HepG2 (cell line): Measurements from ENCODE around the gene NPNT. TPM values are rescaled to one million over a fixed set of nuclear protein-coding genes. Genes with fewer than 3 reads are reported as not detected.

Source experiments
- ATAC-seq: fragments of 200-7000 bp; cut with Tn5 transposase; 3 replicates; pipeline ENCODE4 v1.9.1; 2020; ENCODE audit warnings: mild to moderate bottlenecking, moderate library complexity
- BruUV-seq: library from RNA; stranded (reverse); fragments of 400-500 nt; replicated peaks from 2 replicates; lab custom pipeline; 2021; lab: Mats Ljungman, UMichigan
- CTCF ChIA-PET: fragments of 300-600 bp; formaldehyde crosslinking; extraction: SDS; loops from one replicate; lab custom pipeline; 2021; ENCODE audit warnings: low total read pairs, inconsistent platforms, low intra/inter-chr PET ratio; lab: Yijun Ruan, JAX
- POLR2A ChIA-PET: fragments of 350-600 bp; sonication (Branson Sonifier 250); formaldehyde crosslinking; loops from one replicate; lab custom pipeline; 2020; ENCODE audit warnings: antibody characterized with exemption, inconsistent platforms; lab: Yijun Ruan, JAX
- DNase-seq: peaks from one replicate; pipeline ENCODE4 v3.0.0-alpha.2; 2015; ENCODE audit warnings: low spot score
- FAIRE-seq: peaks from 3 replicates; lab custom pipeline; 2011; peaks lifted over from hg19 to GRCh38; lab: Jason Lieb, UNC
- H2AFZ ChIP-seq: one replicate; pipeline ENCODE4 v1.6.1; 2011; ENCODE audit warnings: low read length, inconsistent platforms
- H3K27ac ChIP-seq: fragments of 300-600 bp; 3 replicates; pipeline ENCODE4 v1.8.0; 2011; ENCODE audit warnings: mixed run types, mild to moderate bottlenecking, mixed read lengths, low read length, inconsistent platforms; ENCODE audit not compliant: insufficient read depth; ENCODE audit errors: extremely low read length
- H3K27me3 ChIP-seq, 2 experiments: fragments of 200-600 bp in 1 of 2; 2 replicates in 1 of 2; 3 replicates in 1 of 2; pipeline versions ENCODE4 v1.6.0 to v1.8.0; 2011; ENCODE audit warnings: low read length in 2 of 2, mild to moderate bottlenecking in 2 of 2, moderate library complexity in 2 of 2, inconsistent platforms in 1 of 2; ENCODE audit not compliant: insufficient read depth in 2 of 2, control insufficient read depth in 1 of 2
- H3K36me3 ChIP-seq, 2 experiments: fragments of 200-600 bp in 1 of 2; replicated peaks in 1 of 2; 2 replicates in 1 of 2; 3 replicates in 1 of 2; pipeline versions ENCODE4 v1.5.1 to v1.8.0; 2011; ENCODE audit warnings: low read length in 2 of 2, inconsistent platforms in 1 of 2; ENCODE audit not compliant: insufficient read depth in 2 of 2, control insufficient read depth in 1 of 2
- H3K4me1 ChIP-seq: 2 replicates; pipeline ENCODE4 v1.5.1; 2012; ENCODE audit warnings: low read length, inconsistent platforms; ENCODE audit not compliant: insufficient read depth
- H3K4me2 ChIP-seq: 2 replicates; pipeline ENCODE4 v1.6.0; 2011; ENCODE audit warnings: low read depth, low read length, inconsistent platforms
- H3K4me3 ChIP-seq, 3 experiments: fragments of 200-600 bp in 1 of 3; sonication (generic), shearing (Covaris generic) in 1 of 3; replicated peaks in 1 of 3; 2 replicates each; pipeline ENCODE4 v1.5.1; 2011 to 2016; ENCODE audit warnings: low read length in 3 of 3, inconsistent platforms in 2 of 3, low read depth in 2 of 3, mild to moderate bottlenecking in 2 of 3, control low read depth in 1 of 3, mixed read lengths in 1 of 3; ENCODE audit not compliant: insufficient read depth in 1 of 3
- H3K79me2 ChIP-seq: one replicate; pipeline ENCODE4 v1.6.1; 2011; ENCODE audit warnings: low read length, inconsistent platforms; ENCODE audit not compliant: insufficient read depth
- H3K9ac ChIP-seq: 2 replicates; pipeline ENCODE4 v1.6.0; 2011; ENCODE audit warnings: mild to moderate bottlenecking, low read depth, low read length, inconsistent platforms; ENCODE audit not compliant: insufficient read depth
- H3K9me3 ChIP-seq: 2 replicates; pipeline ENCODE4 v1.5.1; 2012; ENCODE audit warnings: mild to moderate bottlenecking, low read length
- H4K20me1 ChIP-seq: 2 replicates; pipeline ENCODE4 v1.6.0; 2011; ENCODE audit warnings: inconsistent platforms, mild to moderate bottlenecking, low read length, moderate library complexity; ENCODE audit not compliant: insufficient read depth
- ARNT ChIP-seq: fragments of 450-650 bp; IDR thresholded peaks from 2 replicates; pipeline ENCODE4 v1.6.1; 2017
- ELF3 ChIP-seq: IDR thresholded peaks from 2 replicates; pipeline ENCODE4 v1.6.1; 2016; ENCODE audit warnings: missing genetic modification reagents, missing compliant biosample characterization
- KIAA2018 ChIP-seq: sonication (generic); formaldehyde crosslinking; IDR thresholded peaks from 2 replicates; pipeline ENCODE4 v1.5.0; 2020; ENCODE audit warnings: mild to moderate bottlenecking, missing genetic modification reagents, borderline replicate concordance
- MAFF ChIP-seq: IDR thresholded peaks from 2 replicates; pipeline ENCODE4 v1.6.1; 2011; ENCODE audit warnings: low read depth, low read length, improper control_type of control experiment
- MAFK ChIP-seq, 2 experiments: IDR thresholded peaks in 1 of 2; conservative IDR thresholded peaks in 1 of 2; 2 replicates each; pipeline ENCODE4 v1.6.1; 2011; ENCODE audit warnings: improper control_type of control experiment in 2 of 2, low read length in 2 of 2
- RARA ChIP-seq: IDR thresholded peaks from 2 replicates; pipeline ENCODE4 v1.6.1; 2016; ENCODE audit warnings: missing genetic modification reagents, missing compliant biosample characterization
- RBM39 ChIP-seq: fragments of 200-400 bp; formaldehyde crosslinking; IDR thresholded peaks from one replicate; pipeline ENCODE4 v1.6.1; 2018; ENCODE audit warnings: antibody characterized with exemption, mild to moderate bottlenecking, low read depth, low read length; ENCODE audit not compliant: poor library complexity, severe bottlenecking
- TSC22D2 ChIP-seq: sonication (generic); formaldehyde crosslinking; IDR thresholded peaks from 2 replicates; pipeline ENCODE4 v1.5.1; 2020; ENCODE audit warnings: missing genetic modification reagents, mild to moderate bottlenecking, borderline replicate concordance
- ZBTB26 ChIP-seq: IDR thresholded peaks from 2 replicates; pipeline ENCODE4 v1.6.1; 2016; ENCODE audit warnings: missing compliant biosample characterization, missing genetic modification reagents, borderline replicate concordance
- ZNF230 ChIP-seq: sonication (generic); formaldehyde crosslinking; IDR thresholded peaks from 2 replicates; pipeline ENCODE4 v1.4.0; 2020; ENCODE audit warnings: mild to moderate bottlenecking, missing genetic modification reagents
- WGBS: methylation state at CpG from one replicate; pipeline ENCODE4 v1.1.6; 2017; ENCODE audit warnings: low lambda C conversion rate; 5-methylcytosine and 5-hydroxymethylcytosine counted together
- in situ Hi-C: cut with HindIII; loops from 2 replicates; pipeline ENCODE4 v1.10.0; 2017; ENCODE audit warnings: low pct_unique_long_range_greater_than_20kb; ENCODE audit not compliant: extremely low pct_ligation_motif_present
- intact Hi-C: fragments of 100-400 bp; cut with micrococcal nuclease; formaldehyde crosslinking; loops from one replicate; pipeline ENCODE4 v1.10.0; 2022; ENCODE audit not compliant: unreplicated experiment
- polyA plus RNA-seq, 8 experiments: library from polyadenylated mRNA; depleted of rRNA in 3 of 8; stranded (reverse) in 7 of 8; unstranded in 1 of 8; fragments of >200 nt; fragmentation: Illumina TruSeq in 4 of 8; extraction: Trizol in 4 of 8; gene quantifications; 2 replicates each; pipeline versions ENCODE4 v1.2.1 to v1.2.3, GENCODE V29; 2011 to 2016; ENCODE audit warnings: low read depth in 4 of 8, missing spikeins in 1 of 8, mixed read lengths in 1 of 8; ENCODE audit not compliant: insufficient read depth in 1 of 8
- total RNA-seq, 5 experiments: library from RNA; depleted of rRNA; stranded (reverse); fragments of >200 nt; fragmentation: Illumina TruSeq; extraction: Trizol; gene quantifications; 2 replicates each; pipeline ENCODE4 v1.2.3, GENCODE V29; 2016; ENCODE audit warnings: low read depth in 1 of 5
- TF ChIP-seq, protein P1 (sequence below): sonication (generic); formaldehyde crosslinking; IDR thresholded peaks from 2 replicates; pipeline ENCODE4 v1.8.0; 2023; ENCODE audit warnings: mild to moderate bottlenecking, missing genetic modification reagents
- TF ChIP-seq, protein P2 (sequence below): sonication (generic); formaldehyde crosslinking; IDR thresholded peaks from 2 replicates; pipeline ENCODE4 v1.8.0; 2022; ENCODE audit warnings: missing genetic modification reagents, low read depth, mild to moderate bottlenecking, borderline replicate concordance

Gene NPNT
- total and polyA plus RNA-seq, 2 of the 13 experiments (the other 11 are each of a cell fraction or from before 2014, with no cell fraction given) = 1.1 to 19.1 TPM

DNA sequence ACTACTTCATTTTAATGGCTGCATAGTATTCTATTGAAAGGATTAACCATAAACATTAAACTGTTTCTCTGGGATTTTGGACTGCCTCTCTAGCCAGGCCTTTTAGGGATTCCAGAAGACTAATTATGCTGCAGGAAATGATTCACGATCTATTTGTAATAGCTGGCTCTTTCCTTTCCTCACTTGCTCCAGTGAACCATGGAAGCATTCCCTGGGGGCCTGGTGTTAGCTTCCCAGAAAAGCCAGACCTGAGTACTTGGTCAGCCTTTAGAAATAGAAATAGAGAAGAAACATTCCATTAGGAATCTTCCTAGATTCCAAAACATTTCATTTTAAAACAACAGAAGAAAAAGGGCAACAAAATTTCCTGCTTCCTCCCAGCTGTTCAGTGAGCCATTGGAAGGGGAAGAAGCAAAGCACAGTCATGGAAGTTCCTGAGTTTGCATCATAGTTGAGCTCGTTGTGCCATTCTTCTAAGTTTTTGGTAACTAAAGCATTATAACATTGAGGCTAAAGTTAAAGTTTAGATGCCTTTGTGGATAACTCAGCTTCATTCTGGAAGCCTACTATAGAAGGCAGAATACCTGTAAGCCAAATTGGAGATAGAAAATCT, 83.5 kb downstream of the NPNT start (continued):
- TF ChIP-seq ZBTB26 (no peak), ZNF230 (CRISPR knock-in tag) (no peak)

DNA sequence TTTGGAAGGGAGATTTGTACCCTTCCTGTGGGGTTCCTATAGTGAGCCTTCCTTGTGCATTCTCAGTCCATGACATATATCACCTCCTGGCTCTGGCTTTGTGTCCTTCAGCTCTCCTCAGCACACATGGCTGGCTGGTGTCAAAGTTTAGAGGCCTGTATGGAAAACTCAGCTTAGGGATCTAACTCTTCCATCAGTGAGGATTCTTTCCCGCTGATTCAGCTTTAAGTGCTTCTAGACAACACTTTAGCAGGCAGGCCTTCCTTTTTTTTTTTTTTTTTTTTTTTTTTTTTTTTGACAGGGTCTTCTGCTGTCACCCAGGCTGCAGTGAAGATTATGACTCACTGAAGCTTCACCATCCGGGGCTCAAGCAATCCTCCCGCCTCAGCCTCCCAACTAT, 84.2 kb downstream of the NPNT start:
- in situ Hi-C loops = no loop called here
- H3K27me3 ChIP-seq = no peaks in the 10 kb centered on the region
- no peaks in the 10 kb centered on the region for H3K4me1 ChIP-seq
- H3K9ac ChIP-seq = no peak overlapping the region
- BruUV-seq = no TSS peak
- DNase-seq (no peak), ATAC-seq (no peak), FAIRE-seq (no peak)
- intact Hi-C loops = no loop called here
- no peak overlapping the region for H3K4me3 ChIP-seq
- 92% methylated on average over 3 of the region's 3 CpGs for WGBS
- H3K9me3 ChIP-seq = no peaks in the 10 kb centered on the region
- H3K27ac ChIP-seq = no peak overlapping the region
- H3K79me2 ChIP-seq = no peaks in the 10 kb centered on the region
- ChIA-PET POLR2A (no interaction called here), CTCF (no interaction called here)
- H2AFZ ChIP-seq = no peak overlapping the region
- no peaks in the 10 kb centered on the region for H4K20me1 ChIP-seq
- no peak overlapping the region for H3K4me2 ChIP-seq
- H3K36me3 ChIP-seq = no peaks in the 10 kb centered on the region
- TF ChIP-seq RARA (CRISPR knock-in tag) = no peak
- TF ChIP-seq, protein P1, sequence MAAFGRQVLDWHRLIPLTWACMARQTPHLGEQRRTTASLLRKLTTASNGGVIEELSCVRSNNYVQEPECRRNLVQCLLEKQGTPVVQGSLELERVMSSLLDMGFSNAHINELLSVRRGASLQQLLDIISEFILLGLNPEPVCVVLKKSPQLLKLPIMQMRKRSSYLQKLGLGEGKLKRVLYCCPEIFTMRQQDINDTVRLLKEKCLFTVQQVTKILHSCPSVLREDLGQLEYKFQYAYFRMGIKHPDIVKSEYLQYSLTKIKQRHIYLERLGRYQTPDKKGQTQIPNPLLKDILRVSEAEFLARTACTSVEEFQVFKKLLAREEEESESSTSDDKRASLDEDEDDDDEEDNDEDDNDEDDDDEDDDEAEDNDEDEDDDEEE = no peak
- TF ChIP-seq ELF3 (CRISPR knock-in tag) = no peak
- TF ChIP-seq ARNT = no peak
- TF ChIP-seq MAFK (conservative IDR thresholded peaks at IDR 0.05 in 1 of 2, IDR thresholded peaks at IDR 0.05 in 1 of 2; ENCODE audit: low read length in 2 of 2) = peak; percentile 14 to 50; a peak in 2 of 4 replicates
- TF ChIP-seq, protein P2, sequence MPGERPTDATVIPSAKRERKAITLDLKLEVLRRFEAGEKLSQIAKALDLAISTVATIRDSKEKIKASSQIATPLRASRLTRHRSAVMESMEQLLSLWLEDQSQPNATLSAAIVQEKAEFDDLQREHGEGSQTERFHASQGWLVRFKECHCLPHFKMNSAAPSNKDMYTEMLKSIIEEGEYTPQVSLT = no peak
- TF ChIP-seq TSC22D2 = no peak
- TF ChIP-seq RBM39 = no peak
- TF ChIP-seq KIAA2018 (CRISPR knock-in tag) = no peak
- peak; percentile 16; the same call in 1 of the 2 replicates for TF ChIP-seq MAFF
